8988T (cell line): ENCODE results near the gene SPIN3.
A peak's percentile ranks its signal among the peaks of the same experiment; 100 is the strongest.
"Not testable (repeated sequence)": the region's sequence is repeated elsewhere in the genome, so short reads cannot be mapped to it uniquely, and the experiment has no call there.

Source experiments
- DNase-seq: peaks from one replicate; pipeline ENCODE4 v3.0.0; 2011

SPIN3 gene

DNA sequence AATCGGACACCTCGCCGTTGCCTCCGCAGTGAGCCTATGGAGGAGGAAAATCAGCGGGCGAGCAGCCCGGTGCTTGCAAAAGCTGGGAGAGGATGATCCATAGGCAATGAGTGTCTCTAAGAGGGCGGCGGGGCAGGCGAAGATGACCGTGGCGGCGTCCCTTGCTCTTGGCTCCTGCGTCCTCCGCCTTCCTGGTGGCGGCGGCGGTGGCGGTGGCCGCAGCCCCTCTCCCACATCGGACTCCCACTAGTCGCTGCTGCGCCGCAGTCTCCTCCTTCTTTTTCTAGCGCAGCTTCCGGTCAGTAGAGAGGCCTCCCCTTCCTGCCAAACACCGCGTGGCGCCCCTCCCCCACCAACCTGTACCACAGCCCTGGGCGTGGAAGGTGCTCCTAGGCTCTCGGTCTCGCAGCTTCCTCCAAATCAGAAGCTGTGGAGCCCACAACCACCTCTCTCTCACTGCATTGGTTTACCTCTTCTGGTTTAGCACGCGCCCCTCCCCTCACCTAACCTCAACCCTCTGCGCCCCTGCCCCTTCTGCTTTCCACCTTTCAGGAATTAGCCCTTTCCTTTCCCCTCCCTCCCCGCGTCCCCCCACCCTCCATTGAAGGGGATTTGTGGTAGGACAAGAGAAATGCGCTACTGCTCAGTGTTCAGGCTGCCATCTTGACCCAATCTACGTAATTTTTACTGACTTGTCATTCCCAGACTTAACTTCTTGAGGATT lies at the start of gene SPIN3:
SPIN3 (minus strand) TSS at position 271 of the 724 bp plus-strand sequence. CDS start 594 bp downstream, outside the sequence.
- peak; percentile 29 for DNase-seq

DNA sequence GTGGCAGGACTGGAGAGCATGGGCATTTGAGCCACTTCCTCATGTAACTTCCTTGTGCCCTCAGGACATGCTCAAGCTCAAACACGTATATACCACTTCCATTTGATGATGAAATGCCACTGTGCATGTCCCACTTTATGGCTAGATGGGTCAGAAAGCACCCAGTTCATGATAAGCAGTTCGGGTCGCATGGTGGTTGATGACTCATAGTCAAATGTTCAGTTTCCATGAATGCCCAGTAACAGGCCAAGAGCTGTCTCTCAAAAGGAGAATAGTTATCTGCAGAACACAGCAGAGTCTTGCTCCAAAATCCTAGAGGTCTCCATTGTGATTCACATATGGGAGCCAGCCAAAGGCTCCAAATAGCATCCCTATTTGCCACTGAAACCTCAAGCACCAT lies 48.9 kb upstream of the SPIN3 start:
- no peak for DNase-seq

DNA sequence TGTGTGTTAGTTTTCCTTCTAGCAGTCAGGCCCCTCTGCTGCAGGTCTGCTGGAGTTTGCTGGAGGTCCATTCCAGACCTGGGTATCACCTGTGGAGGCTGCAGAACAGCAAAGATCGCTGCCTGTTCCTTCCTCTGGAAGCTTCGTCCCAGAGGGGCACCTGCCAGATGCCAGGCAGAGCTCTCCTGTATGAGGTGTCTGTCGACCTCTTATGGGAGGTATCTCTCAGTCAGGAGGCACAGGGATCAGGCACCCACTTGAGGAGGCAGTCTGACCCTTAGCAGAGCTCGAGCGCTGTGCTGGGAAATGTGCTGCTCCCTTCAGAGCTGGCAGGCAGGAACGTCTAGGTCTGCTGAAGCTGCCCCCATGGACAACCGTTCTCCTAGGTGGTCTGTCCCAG lies 41.9 kb upstream of the SPIN3 start:
- not testable (repeated sequence) for DNase-seq

DNA sequence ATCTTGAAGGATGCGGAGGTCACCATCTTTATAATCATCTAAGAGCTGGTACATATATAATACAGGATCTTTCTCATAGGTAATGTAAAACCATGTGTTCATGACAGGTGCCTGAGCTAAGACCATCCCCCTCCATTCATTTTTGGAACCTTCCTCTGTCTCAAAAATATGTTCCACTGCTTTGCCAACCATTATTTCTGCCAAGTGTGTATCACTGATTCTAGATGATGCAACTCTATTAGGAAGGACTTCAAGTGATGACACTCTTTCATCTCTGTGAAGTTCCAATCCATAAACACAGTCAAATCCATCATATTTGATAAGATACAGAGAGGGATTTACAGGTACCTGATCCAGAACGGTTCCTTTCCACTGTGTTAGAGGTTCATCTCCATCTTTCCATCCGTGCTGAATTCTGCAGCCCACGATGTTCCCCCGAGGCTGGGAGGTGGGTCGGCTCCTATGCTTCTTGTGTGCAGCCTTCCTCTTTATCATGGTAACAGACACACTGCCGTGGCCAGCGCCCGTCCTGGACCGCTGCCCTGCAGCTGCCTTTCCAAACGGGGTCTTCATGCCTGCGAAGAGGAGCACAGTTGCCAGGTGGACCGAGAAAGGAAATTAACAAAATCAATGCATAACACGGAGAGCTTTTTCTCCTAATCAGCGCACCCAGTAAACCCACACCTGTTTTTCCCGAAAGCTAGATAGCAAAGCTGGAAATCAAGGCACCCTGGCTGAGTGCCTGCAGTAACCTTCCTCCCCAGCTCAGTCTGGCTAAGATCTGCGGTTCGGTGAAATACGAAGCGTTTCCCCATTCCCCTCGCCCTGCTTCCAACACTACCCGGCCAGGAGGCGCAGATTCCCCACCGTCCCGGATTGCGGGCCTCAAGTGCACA lies 718 bp downstream of the SPIN3 start:
- DNase-seq: no peak

DNA sequence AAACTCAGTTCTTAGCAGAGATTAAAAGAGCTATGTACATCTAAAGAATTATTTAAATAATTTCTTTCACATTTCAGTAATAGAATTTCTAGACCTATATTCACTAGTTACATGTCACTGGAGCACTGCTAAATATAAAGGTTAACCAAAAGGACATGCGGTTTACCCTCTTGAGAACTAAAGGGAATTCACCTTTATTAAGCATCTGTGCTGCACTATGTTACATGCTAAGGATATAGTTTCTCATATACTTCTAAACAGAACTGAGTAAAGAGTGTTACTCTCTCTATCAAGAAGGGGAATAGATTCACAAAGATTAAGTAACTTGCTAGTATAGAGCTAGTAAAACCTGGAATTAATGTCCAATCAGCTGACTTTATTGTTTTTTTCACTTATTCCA lies 7.6 kb downstream of the SPIN3 start:
- DNase-seq: no peak

DNA sequence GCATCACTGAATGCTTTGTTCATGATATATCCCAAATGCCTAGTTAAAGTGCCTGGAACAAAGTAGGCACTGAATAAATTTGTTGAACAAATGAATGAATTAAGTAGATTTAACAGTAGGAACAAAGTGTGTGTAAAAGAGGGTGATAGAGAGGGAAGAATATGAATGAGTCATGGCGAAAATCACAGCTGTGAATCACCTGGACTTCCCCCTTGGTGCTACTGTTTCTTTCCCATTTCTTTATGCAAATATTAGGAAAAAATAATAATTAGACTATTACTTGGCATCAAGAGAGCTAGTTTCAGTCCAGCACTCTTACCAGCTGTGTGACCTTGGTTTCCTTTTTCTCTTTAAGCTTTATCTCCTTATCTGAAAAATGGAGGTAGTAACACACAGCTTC lies 9.2 kb downstream of the SPIN3 start:
- no peak for DNase-seq

DNA sequence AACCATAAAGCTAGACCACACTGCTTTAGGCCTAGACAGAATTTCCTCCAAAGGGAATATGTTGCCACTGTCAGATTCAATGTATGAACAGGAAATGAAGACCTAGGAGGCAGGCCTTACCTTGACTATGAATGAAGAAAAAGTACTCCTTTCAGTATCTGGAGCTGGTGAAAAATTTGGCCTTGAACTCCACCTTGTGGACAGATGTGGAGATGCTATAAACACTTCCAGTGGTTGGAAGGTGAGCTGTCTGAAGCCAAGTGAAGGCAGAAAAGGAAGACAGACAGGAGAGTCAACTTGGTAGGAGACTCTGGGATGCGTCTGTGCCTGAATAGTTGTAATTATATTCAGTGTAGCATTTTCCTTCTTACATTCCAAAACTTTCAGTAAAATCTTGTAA lies 17.2 kb downstream of the SPIN3 start:
- DNase-seq: no peak

DNA sequence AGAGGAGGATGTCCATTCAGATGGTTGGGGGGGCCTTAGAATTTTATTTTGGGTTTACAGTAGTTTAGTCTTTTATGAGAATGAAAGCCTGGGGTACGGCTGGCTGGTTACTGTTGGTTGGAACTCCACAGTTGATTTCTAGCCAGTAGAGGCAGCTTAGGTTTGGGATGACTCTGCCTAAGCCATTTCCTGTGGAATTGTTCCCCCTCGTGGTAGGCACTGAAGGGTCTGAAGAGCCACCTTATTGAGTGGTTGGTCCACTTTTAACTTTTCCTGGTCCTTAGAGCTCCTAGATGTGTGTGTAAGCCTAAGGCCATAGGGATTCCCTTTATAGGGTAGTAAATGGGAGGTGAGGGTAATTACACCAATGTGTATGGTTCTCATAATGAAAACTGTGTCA lies 19.7 kb downstream of the SPIN3 start:
- no peak for DNase-seq

DNA sequence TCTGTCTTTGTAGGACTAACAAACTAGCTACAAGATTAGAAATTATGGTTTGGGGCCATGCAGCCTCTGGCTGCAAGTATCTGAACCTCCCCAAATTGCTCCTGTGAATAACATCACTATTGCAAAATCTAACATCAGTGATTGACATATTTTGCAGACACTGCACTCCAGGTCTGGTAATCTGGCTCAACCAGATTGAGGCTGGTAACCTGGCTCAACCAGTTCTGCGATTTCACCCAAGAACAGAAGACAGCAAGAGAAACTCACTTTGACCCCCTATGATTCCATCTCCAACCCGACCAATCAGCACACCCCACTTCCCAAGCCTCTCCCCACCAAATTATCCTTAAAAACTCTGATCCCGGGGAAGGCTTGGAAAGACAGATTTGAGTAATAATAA lies 20.9 kb downstream of the SPIN3 start:
- DNase-seq: no peak

DNA sequence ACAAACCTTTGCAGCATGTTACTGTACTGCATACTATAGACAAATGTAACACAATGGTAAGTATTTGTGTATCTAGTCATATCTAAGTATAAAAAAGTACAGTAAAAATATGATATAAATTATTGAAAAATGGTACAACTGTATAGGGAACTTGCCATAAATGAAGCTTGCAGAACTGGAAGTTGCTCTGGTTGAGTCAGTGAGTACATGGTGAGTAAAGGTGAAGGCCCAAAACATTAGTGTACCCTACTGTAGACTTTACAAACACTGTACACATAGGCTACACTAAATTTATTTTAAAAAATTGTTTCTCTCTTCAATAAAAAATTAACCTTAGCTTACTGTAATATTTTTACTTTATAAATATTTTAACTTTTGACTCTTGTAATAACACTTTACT lies 25.8 kb downstream of the SPIN3 start:
- DNase-seq: no peak

DNA sequence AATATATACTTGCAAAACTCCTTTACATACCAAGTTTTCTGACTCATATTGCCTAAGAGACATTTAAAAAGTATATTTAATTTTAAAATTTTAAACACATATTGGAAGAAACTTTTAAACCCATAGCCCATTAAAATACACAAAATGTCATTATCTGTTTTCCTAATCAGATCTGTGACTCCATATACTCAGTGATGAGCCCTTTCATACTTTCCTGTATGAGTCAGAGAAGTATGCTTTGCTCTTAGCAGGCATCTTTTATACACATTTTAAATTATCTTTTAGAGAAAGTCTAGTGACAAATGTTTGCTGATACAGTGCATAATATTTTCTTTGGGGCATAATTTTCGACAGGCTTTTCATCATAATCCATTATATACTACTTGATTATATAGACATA lies 26.4 kb downstream of the SPIN3 start:
- DNase-seq: no peak

DNA sequence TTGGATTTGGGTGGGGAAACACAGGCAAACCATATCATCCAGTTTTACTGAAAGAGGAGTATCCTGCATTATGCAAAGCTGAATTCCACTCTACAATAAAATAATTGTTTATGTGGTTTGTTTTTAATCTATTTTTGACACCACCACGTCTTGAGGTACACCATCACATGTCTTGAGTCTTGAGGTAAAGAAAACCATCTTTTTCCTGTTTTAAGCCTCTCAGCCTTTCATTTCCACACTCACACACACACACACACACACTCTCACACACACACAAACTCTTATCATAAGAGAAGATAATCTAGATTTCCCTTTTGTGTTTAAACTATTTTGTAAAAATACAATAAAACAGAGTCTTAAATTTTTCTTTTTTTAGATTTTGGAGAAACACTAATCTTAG lies 32.0 kb downstream of the SPIN3 start:
- no peak for DNase-seq

DNA sequence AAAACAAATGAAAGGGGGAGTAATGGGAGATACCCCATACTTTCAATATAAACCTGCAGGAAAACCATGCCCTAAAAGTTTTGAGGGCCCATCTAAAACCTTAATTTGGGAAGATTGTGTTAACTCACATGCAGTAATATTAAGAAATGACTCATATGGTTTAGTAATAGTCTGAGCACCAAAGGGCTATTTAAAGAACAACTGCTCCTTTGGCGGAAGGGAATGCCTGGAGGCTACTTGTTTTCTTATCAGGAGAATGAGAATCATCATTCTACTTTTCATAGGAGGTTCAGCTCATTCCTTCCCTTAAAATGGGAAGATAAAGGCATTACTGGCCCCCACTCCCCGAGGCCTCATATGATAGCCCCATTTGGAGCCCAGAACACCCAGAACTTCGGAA lies 47.6 kb downstream of the SPIN3 start:
- no peak for DNase-seq

DNA sequence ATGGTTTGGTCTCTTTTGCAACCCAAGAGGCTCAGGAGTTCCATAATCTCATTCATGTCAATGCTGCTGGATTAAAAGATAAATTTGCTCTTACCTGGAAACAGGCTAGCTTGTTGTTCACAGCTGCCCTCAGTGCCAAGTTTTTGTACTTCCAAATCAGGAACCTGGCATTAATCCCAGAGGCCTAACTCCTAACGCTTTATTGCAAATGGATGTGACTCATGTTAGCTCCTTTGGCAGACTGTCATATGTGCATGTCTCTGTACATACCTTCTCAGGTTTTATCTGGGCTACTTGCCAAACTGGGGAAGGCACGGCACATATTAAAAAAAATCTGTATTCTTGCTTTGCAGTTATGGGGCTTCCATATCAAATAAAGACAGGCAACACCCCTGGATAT lies 49.1 kb downstream of the SPIN3 start:
- DNase-seq: not testable (repeated sequence)

DNA sequence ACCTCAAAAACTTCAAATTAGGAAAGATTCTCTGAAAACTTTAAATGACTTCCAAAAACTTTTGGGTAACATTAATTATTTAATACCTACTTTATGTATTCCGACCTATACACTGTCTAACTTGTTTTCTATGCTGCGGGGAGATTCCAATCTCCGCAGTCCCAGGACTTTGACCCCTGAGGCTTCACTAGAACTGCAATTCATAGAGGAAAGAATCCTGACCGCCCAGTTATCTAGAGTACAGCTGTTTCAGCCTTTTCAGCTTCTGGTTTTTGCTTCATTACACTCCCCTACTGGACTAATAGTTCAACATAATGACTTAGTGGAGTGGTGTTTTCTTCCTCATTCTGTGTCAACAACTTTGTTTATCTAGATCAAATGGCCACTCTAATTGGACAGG lies 50.1 kb downstream of the SPIN3 start:
- not testable (repeated sequence) for DNase-seq

DNA sequence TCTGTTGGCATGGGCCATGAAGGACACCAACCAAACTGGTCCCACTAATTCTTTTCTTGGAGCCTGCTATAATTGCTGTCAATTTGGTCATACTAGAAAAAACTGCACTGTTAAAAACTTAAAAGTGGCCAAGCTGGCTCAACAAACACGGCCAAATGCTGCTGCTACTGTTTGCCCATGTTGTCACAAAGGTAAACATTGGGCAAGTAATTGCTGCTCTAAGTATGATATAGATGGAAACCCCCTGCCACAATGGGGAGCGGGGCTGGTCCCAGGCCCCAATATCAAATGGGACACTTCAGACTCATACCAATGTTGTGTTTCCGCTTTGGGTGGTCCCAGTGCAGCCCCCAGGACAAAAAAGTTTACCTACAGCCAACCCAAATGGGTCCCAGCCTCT lies 52.1 kb downstream of the SPIN3 start:
- no peak for DNase-seq
